ENCODE data around the gene BORCS5. TPM values are rescaled to one million over a fixed set of nuclear protein-coding genes. Genes with fewer than 3 reads are reported as not detected.
A peak's percentile ranks its signal among the peaks of the same experiment; 100 is the strongest.

The BORCS5 gene
- total RNA-seq, 1 donor from 2014 or later: 14.4 TPM

DNA sequence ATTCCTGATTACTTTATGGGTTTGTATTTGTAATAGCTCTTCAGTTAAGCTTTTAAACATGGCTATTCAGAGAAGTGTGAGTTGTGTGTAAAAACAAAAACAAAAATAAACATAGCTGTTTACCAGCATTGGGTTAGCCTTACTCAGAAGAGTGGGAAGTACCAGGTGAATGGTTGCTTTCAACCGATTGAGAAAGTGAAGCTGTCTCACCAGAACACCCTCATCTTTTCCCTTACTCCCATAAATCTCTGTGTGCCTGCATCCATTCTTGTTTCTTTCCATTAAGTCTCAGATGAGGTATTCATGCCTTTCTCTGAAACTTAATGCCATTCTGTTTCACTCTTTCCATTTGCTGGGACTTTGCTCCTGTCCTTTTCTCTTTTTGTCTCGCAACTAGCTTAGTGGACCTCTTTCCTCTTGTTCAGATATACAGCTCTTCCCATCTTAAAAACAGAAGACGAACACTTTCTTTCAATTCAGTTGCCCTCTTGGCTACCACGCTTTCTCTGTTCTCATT, 10.7 kb downstream of the BORCS5 start:
- no peaks in the 10 kb centered on the region for H3K9me3 Mint-ChIP-seq
- H3K36me3 Mint-ChIP-seq: peaks cover 22% of the 10 kb centered on the region
- no peak overlapping the region for H3K4me3 Mint-ChIP-seq
- H3K27ac Mint-ChIP-seq: no peak overlapping the region
- no peaks in the 10 kb centered on the region for H3K4me1 Mint-ChIP-seq (ENCODE audit: unreplicated experiment)
- no peak for DNase-seq (ENCODE audit: extremely low spot score, unreplicated experiment)
- TF ChIP-seq, protein P1, sequence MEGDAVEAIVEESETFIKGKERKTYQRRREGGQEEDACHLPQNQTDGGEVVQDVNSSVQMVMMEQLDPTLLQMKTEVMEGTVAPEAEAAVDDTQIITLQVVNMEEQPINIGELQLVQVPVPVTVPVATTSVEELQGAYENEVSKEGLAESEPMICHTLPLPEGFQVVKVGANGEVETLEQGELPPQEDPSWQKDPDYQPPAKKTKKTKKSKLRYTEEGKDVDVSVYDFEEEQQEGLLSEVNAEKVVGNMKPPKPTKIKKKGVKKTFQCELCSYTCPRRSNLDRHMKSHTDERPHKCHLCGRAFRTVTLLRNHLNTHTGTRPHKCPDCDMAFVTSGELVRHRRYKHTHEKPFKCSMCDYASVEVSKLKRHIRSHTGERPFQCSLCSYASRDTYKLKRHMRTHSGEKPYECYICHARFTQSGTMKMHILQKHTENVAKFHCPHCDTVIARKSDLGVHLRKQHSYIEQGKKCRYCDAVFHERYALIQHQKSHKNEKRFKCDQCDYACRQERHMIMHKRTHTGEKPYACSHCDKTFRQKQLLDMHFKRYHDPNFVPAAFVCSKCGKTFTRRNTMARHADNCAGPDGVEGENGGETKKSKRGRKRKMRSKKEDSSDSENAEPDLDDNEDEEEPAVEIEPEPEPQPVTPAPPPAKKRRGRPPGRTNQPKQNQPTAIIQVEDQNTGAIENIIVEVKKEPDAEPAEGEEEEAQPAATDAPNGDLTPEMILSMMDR (conservative IDR thresholded peaks at IDR 0.05): no peak
- no peaks in the 10 kb centered on the region for H3K27me3 Mint-ChIP-seq

DNA sequence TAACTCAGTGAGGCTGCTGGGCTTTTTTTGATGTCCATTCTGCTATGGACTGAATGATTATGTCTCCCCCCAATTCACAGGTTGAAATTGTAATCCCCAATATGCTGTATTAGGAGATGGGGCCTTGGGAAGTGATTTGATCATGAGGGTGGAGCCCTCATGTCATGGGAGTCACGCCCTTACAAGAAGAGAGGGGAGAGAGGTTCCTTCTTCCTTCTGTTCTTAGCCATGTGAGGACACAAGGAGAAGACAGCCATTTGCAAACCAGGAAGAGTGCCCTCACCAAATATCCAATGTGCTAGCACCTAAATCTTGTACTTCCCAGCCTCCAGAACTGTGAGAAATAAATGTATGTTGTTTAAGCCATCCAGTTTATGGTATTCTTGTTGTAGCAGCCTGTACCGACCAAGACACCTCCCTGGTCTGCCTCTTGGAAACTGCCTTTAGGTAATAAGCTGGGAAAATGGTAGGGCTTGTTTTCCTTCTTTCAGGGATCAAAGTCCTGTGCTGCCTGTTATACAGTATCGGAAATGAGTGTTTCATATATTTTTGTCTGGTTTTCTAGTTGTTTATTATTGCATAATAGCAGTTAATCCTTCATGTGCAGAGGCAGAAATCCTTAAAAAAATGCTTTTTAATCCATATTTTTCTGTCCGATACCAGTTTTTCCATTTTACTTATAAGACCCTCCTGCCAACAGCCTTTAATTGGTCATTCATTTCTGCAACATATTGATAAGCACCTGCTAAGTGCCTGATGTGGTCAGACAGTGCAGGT, 16.3 kb downstream of the BORCS5 start:
- Mint-ChIP-seq H3K36me3 (peaks cover 22% of the 10 kb centered on the region), H3K9me3 (no peaks in the 10 kb centered on the region), H3K27me3 (no peaks in the 10 kb centered on the region), H3K4me3 (no peak overlapping the region), H3K27ac (peak overlapping the region; percentile 16), H3K4me1 (ENCODE audit: unreplicated experiment) (no peaks in the 10 kb centered on the region)
- TF ChIP-seq, protein P1 (conservative IDR thresholded peaks at IDR 0.05): no peak
- no peak for DNase-seq (ENCODE audit: extremely low spot score, unreplicated experiment)

DNA sequence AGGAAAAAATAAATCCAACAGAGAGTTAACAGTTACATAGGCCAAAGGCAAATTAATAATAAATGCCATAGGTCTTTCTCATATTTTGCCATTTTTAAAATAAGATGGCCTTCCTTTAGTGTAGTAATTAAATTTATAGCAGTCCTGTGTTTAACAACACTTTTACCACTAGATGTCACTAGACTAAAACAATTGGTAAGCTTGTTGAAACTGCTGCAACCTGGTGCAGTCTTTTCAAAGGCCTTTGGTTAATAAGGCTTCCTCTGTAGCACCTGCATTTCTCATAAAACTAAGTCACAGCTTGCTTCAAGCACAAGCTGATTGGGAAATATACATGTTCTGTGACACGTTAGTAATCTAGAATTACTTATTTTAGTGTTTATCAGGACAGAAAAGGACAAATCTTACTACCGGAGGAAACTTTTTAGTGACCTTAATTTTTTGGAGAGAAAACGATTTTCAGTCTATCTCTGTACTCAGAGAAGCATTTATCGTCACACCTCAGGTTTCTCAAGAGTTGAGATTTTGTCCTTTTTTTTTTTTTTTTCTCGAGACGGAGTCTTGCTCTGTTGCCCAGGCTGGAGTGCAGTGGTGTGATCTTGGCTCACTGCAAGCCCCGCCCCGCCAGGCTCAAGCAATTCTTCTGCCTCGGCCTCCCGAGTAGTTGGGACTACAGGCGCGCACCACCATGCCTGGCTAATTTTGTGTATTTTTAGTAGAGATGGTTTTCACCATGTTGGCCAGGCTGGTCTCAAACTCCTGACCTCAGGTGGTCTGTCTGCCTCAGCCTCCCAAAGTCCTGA, 20.0 kb downstream of the BORCS5 start:
- Mint-ChIP-seq H3K4me1 (ENCODE audit: unreplicated experiment) (peaks cover 5% of the 10 kb centered on the region), H3K9me3 (no peaks in the 10 kb centered on the region), H3K27me3 (no peaks in the 10 kb centered on the region), H3K27ac (peak overlapping the region; percentile 68), H3K36me3 (peaks cover 25% of the 10 kb centered on the region), H3K4me3 (no peak overlapping the region)
- no peak for DNase-seq (ENCODE audit: extremely low spot score, unreplicated experiment)
- TF ChIP-seq, protein P1 (conservative IDR thresholded peaks at IDR 0.05): peak; percentile 92

DNA sequence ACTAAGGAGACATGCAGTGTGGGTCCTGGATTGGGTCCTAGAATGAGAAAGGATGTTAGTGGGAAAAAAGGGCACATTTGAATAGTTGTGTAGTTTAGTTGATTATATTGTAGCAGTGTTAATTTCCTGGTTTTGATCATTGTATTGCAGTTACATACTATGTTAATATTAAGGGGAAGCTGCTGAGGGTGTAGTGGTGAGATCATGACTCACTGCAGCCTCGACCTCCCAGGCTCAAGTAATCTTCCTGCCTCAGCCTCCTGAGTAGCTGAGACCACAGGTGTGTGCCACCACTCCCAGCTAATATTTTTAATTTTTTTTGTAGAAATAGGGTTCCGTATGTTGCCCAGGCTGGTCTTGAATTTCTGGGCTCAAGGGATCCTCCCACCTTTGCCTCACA, 21.7 kb downstream of the BORCS5 start:
- H3K4me1 Mint-ChIP-seq (ENCODE audit: unreplicated experiment): peaks cover 5% of the 10 kb centered on the region
- no peak for DNase-seq (ENCODE audit: extremely low spot score, unreplicated experiment)
- TF ChIP-seq, protein P1 (conservative IDR thresholded peaks at IDR 0.05): no peak
- H3K27ac Mint-ChIP-seq: no peak overlapping the region
- no peaks in the 10 kb centered on the region for H3K9me3 Mint-ChIP-seq
- H3K4me3 Mint-ChIP-seq: no peak overlapping the region
- no peaks in the 10 kb centered on the region for H3K27me3 Mint-ChIP-seq
- H3K36me3 Mint-ChIP-seq: peaks cover 25% of the 10 kb centered on the region

DNA sequence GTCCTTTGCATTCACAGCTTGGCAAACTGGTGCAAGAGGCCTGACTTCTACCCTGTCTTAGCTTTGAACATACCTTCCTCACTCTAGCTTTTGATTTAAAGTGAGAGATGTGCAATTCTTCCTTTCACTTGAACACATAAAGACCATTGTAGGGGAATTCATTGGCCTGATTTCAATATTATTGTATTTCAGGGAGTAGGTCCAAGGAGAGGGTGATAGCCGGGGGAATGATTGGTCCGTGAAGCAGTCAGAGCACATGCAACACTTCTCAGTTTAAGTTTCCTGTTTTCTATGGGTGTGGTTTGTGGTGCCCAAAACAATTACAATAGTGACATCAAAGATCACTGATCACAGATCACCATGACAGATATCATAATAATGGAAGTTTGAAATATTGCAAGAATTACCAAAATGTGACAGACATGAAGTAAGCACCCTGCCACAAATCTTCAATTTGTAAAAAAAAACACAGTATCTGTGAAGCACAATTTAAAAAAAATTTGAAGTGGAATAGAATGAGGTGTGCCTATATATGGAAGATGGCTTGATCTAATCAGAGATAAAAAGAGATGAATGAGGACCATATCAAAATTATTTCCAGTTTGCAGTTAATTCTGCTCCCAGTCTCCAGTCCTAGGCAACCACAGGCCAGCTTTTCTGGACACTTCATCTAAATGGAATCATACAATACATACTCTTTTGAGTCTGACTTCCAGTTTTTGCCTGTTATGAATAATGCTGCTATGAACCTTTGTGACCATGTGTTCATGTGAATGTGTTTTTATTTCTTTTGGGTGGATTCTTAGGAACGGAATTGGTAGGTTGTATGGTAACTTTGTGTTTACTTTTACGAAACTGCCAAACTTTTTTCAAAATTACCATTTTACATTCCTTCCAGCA, 23.2 kb downstream of the BORCS5 start:
- H3K4me3 Mint-ChIP-seq: no peak overlapping the region
- peaks cover 13% of the 10 kb centered on the region for H3K4me1 Mint-ChIP-seq (ENCODE audit: unreplicated experiment)
- H3K9me3 Mint-ChIP-seq: no peaks in the 10 kb centered on the region
- TF ChIP-seq, protein P1 (conservative IDR thresholded peaks at IDR 0.05): no peak
- peaks cover 31% of the 10 kb centered on the region for H3K36me3 Mint-ChIP-seq
- no peak for DNase-seq (ENCODE audit: extremely low spot score, unreplicated experiment)
- H3K27ac Mint-ChIP-seq: peak overlapping the region; percentile 7
- H3K27me3 Mint-ChIP-seq: no peaks in the 10 kb centered on the region
